ENCODE results near the gene SMAD7. TPM values are rescaled to one million over a fixed set of nuclear protein-coding genes. Genes with fewer than 3 reads are reported as not detected.
A peak's percentile ranks its signal among the peaks of the same experiment; 100 is the strongest.

The SMAD7 gene
- total and polyA plus RNA-seq, 7 experiments from 2014 or later: 5.3 to 79.4 (median 21.4) TPM

DNA sequence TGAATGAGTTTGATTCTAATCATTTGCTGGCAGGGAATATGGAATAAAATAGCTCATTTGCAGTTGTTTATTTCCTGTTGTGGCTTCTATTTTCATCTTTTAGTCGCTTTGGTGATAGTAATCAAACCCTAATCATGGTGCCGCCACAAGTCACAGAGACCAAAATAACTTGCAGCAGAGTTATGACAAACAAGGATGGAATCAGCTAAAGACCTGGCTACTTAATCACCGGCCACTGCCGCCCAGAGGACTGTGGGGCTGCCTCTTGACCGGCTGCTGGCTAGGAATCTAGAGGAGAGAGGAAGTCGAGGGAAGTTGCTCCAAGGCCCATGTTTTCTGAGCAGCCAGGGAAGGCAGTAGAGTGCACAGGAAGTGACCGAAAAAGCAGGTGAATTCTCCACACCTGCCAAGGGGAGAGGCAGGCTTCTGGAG lies 5.1 kb upstream of the SMAD7 start:
- Histone ChIP-seq H3K36me3 (ENCODE audit: control insufficient read depth in 2 of 3, insufficient read depth in 3 of 3, low read length in 3 of 3) (no peaks in the 10 kb centered on the region), H3K4me1 (ENCODE audit: control insufficient read depth in 2 of 2, insufficient read depth in 2 of 2, low read length in 2 of 2) (peaks cover 10 to 22% of the 10 kb centered on the region in 2 donors), H3K4me3 (ENCODE audit: low read length) (no peak overlapping the region), H3K27ac (ENCODE audit: low read depth, low read length) (no peak overlapping the region), H3K27me3 (ENCODE audit: control insufficient read depth in 2 of 2, insufficient read depth in 2 of 2, low read length in 2 of 2) (no peaks in the 10 kb centered on the region), H3K9me3 (ENCODE audit: control insufficient read depth in 2 of 3, low read length in 3 of 3) (no peaks in the 10 kb centered on the region)
- Mint-ChIP-seq H3K4me3 (peak overlapping the region in 2 of 10 donors; percentile 10 to 33), H3K27ac (peak overlapping the region; percentile 12 to 98 (median 73)), H3K4me1 (peaks cover 11 to 35% (median 28%) of the 10 kb centered on the region in 7 donors), H3K36me3 (peaks cover 0 to 2% (median 0%) of the 10 kb centered on the region in 5 donors), H3K27me3 (peaks cover 0 to 27% (median 0%) of the 10 kb centered on the region in 5 donors), H3K9me3 (peaks cover 0 to 2% (median 0%) of the 10 kb centered on the region in 11 donors)
- intact Hi-C loops (cut with micrococcal nuclease): loop anchor here in 1 of 2 donors (2.0 kb wide), 2 partner anchors 15 to 75 kb away; no protein-coding TSS in a partner anchor
- ChIA-PET POLR2A (interaction anchor here (1.0 to 1.1 kb wide), 2 partner anchors 18 to 127 kb away, joined by 3 read pairs; no protein-coding TSS in a partner anchor), CTCF (interaction anchor here (1.3 kb wide), 1 partner anchor 15 kb away, joined by 3 read pairs; no protein-coding TSS in a partner anchor)
- no peak for ATAC-seq
- DNase-seq: peak in 2 of 9 donors; percentile 19 to 23

DNA sequence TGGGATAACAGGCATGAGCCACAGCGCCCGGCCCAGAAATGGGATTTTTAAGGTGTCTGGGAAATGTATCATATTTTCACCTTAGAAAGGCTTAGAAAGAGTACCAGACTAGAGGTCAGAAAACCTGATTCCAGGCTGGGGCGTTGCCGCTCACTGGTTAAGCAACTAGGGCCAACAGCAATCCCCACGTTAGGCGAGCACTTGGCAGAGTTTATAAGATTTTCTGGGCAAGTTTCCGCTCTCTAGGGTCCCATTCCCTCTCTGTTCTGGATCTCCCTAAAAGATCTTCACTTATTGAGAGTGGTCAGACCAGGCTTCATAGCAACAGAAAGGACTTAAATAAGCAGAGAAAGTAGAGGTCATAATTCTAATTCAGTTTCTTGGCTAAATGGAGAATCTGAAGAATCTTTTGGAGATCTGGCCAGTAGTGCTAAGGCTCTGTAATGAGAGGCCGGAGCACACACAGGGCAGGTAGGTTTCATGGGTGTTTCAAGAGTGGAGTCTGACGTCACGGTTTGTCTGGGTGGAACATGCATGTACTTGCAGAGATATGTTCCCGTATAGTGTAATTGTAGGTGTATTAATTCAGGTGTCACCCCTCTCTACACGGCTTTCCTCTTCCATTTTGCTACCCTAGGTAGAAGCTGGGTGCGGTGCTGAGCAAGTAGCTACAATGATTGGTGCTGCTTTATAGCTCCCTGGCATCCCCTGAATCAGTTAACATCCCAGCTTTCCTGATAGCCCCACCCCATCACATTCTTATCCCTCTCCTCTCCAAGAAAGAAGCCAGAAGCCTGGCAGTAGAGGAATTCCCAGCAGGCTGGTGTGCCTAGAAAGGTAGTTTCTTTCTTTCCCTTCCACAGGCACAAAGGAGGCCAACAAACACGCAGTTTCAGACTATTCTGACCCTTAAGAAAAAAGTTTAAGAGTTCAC lies 4.4 kb upstream of the SMAD7 start:
- Histone ChIP-seq H3K27ac (ENCODE audit: low read depth, low read length) (no peak overlapping the region), H3K4me3 (ENCODE audit: low read length) (no peak overlapping the region), H3K27me3 (ENCODE audit: control insufficient read depth in 2 of 2, insufficient read depth in 2 of 2, low read length in 2 of 2) (no peaks in the 10 kb centered on the region), H3K9me3 (ENCODE audit: control insufficient read depth in 2 of 3, low read length in 3 of 3) (no peaks in the 10 kb centered on the region), H3K4me1 (ENCODE audit: control insufficient read depth in 2 of 2, insufficient read depth in 2 of 2, low read length in 2 of 2) (peaks cover 10 to 22% of the 10 kb centered on the region in 2 donors), H3K36me3 (ENCODE audit: control insufficient read depth in 2 of 3, insufficient read depth in 3 of 3, low read length in 3 of 3) (no peaks in the 10 kb centered on the region)
- ChIA-PET POLR2A (interaction anchor here (0.9 to 1.0 kb wide), 2 partner anchors 10 to 127 kb away, joined by 3 read pairs; no protein-coding TSS in a partner anchor), CTCF (interaction anchor here (0.7 to 1.3 kb wide), 2 partner anchors 16 to 88 kb away, joined by 3 read pairs; no protein-coding TSS in a partner anchor)
- no peak for ATAC-seq
- Mint-ChIP-seq H3K9me3 (peaks cover 0 to 2% (median 0%) of the 10 kb centered on the region in 11 donors), H3K4me1 (peaks cover 11 to 35% (median 28%) of the 10 kb centered on the region in 7 donors), H3K36me3 (peaks cover 0 to 4% (median 0%) of the 10 kb centered on the region in 5 donors), H3K4me3 (peak overlapping the region in 1 of 10 donors; percentile 10), H3K27ac (peak overlapping the region; percentile 14 to 98 (median 79)), H3K27me3 (peaks cover 0 to 21% (median 0%) of the 10 kb centered on the region in 5 donors)
- intact Hi-C loops (cut with micrococcal nuclease): loop anchor here in 1 of 2 donors (2.0 to 5.0 kb wide), 5 partner anchors 14 to 1023 kb away; partner anchors contain the start of gene SMAD2
- DNase-seq: no peak

DNA sequence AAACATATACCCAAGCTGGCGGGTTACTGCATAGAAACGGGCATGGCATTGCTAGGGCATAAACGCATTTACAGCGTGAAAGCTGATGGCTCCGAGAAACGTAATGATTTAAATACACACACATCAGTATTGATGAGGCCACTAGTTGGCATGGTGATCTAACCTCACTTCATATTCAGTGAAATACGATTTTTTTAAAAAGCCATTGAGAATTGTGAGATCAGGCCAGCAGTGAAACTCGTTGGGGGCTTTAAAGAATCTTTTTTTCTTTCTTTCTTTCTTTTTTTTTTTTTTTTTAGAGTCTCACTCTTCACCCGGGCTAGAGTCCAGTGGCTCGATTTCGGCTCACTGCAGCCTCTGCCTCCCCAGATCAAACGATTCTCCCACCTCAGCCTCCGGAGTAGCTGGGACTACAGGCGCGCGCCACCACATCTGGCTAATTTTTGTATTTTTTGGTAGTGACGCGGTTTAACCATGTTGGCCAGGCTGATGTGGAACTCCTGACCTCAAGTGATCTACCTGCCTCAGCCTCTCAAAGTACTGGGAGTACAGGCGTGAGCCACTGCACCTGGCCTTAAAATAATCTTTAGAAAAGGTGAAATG lies 2.4 kb upstream of the SMAD7 start:
- peak overlapping the region; percentile 69 for H3K4me3 ChIP-seq (ENCODE audit: low read length)
- H3K4me1 ChIP-seq (ENCODE audit: control insufficient read depth in 2 of 2, insufficient read depth in 2 of 2, low read length in 2 of 2): peaks cover 11 to 23% of the 10 kb centered on the region in 2 donors
- peak overlapping the region; percentile 76 for H3K27ac ChIP-seq (ENCODE audit: low read depth, low read length)
- ChIA-PET POLR2A (interaction anchor here (0.7 to 3.6 kb wide), 14 partner anchors 10 to 121 kb away, joined by 3 to 41 read pairs (median 4); no protein-coding TSS in a partner anchor), CTCF (interaction anchor here (0.6 to 1.0 kb wide), 2 partner anchors 12 to 37 kb away, joined by 3 to 4 read pairs; no protein-coding TSS in a partner anchor)
- H3K4me3 Mint-ChIP-seq: peak overlapping the region; percentile 80 to 97 (median 90)
- H3K36me3 ChIP-seq (ENCODE audit: control insufficient read depth in 2 of 3, insufficient read depth in 3 of 3, low read length in 3 of 3): no peaks in the 10 kb centered on the region
- H3K27me3 Mint-ChIP-seq: peaks cover 0 to 15% (median 0%) of the 10 kb centered on the region in 5 donors
- H3K27ac Mint-ChIP-seq: peak overlapping the region; percentile 42 to 99 (median 95)
- intact Hi-C loops (cut with micrococcal nuclease): loop anchor here (2.0 to 5.0 kb wide), 5 partner anchors 44 to 1021 kb away; partner anchors contain the start of genes C18orf32 (in 1 of the 2) and SMAD2 (in 1 of the 2)
- peaks cover 12 to 42% (median 29%) of the 10 kb centered on the region in 7 donors for H3K4me1 Mint-ChIP-seq
- H3K27me3 ChIP-seq (ENCODE audit: control insufficient read depth in 2 of 2, insufficient read depth in 2 of 2, low read length in 2 of 2): no peaks in the 10 kb centered on the region
- H3K9me3 ChIP-seq (ENCODE audit: control insufficient read depth in 2 of 3, low read length in 3 of 3): no peaks in the 10 kb centered on the region
- peak; percentile 31 for ATAC-seq
- peaks cover 0 to 4% (median 0%) of the 10 kb centered on the region in 11 donors for H3K9me3 Mint-ChIP-seq
- peaks cover 0 to 14% (median 0%) of the 10 kb centered on the region in 5 donors for H3K36me3 Mint-ChIP-seq
- peak in 5 of 9 donors; percentile 61 to 70 (median 69) for DNase-seq

GRCh38 chr18:48952287-48953103 lies 1.7 kb upstream of the SMAD7 start:
- Mint-ChIP-seq H3K9me3 (peaks cover 0 to 4% (median 0%) of the 10 kb centered on the region in 11 donors), H3K36me3 (peaks cover 0 to 22% (median 0%) of the 10 kb centered on the region in 5 donors), H3K4me1 (peaks cover 19 to 49% (median 36%) of the 10 kb centered on the region in 7 donors), H3K27me3 (peaks cover 0 to 15% (median 0%) of the 10 kb centered on the region in 5 donors), H3K27ac (peak overlapping the region; percentile 87 to 99 (median 96)), H3K4me3 (peak overlapping the region; percentile 80 to 97 (median 90))
- POLR2A ChIA-PET: interaction anchor here (0.6 to 3.6 kb wide), 20 partner anchors 11 to 1329 kb away, joined by 3 to 41 read pairs (median 4); no protein-coding TSS in a partner anchor
- ATAC-seq (peak; percentile 43), DNase-seq (peak in 6 of 9 donors; percentile 49 to 64 (median 60))
- H3K4me3 ChIP-seq (ENCODE audit: low read length): peak overlapping the region; percentile 69
- peak overlapping the region; percentile 76 for H3K27ac ChIP-seq (ENCODE audit: low read depth, low read length)
- CTCF ChIA-PET: interaction anchor here (0.6 to 1.0 kb wide), 3 partner anchors 11 to 524 kb away, joined by 3 to 4 read pairs (median 3); no protein-coding TSS in a partner anchor
- H3K36me3 ChIP-seq (ENCODE audit: control insufficient read depth in 2 of 3, insufficient read depth in 3 of 3, low read length in 3 of 3): no peaks in the 10 kb centered on the region
- intact Hi-C loops (cut with micrococcal nuclease): loop anchor here (1.0 to 5.0 kb wide), 9 partner anchors 24 to 1335 kb away; partner anchors contain the start of genes C18orf32 (in 1 of the 2), CXXC1 (in 1 of the 2) and SMAD2 (in 1 of the 2)
- H3K27me3 ChIP-seq (ENCODE audit: control insufficient read depth in 2 of 2, insufficient read depth in 2 of 2, low read length in 2 of 2): no peaks in the 10 kb centered on the region
- peaks cover 18 to 30% of the 10 kb centered on the region in 2 donors for H3K4me1 ChIP-seq (ENCODE audit: control insufficient read depth in 2 of 2, insufficient read depth in 2 of 2, low read length in 2 of 2)
- no peaks in the 10 kb centered on the region for H3K9me3 ChIP-seq (ENCODE audit: control insufficient read depth in 2 of 3, low read length in 3 of 3)

Data from naive thymus-derived CD4-positive, alpha-beta T cell (primary cell).